GM23338 (cell line): ENCODE results near the gene BCAS3.

ENCODE experiments used
- EZH2 ChIP-seq: fragments of 200-600 bp; sonication (generic); IDR thresholded peaks from one replicate; pipeline ENCODE4 v1.8.0; 2017; ENCODE audit warnings: antibody characterized with exemption, mild to moderate bottlenecking, low read depth; ENCODE audit not compliant: unreplicated experiment
- JUNB ChIP-seq: IDR thresholded peaks from one replicate; pipeline ENCODE4 v1.6.1; 2016; ENCODE audit warnings: antibody characterized with exemption; ENCODE audit not compliant: unreplicated experiment
- ZNF331 ChIP-seq: fragments of 250-450 bp; sonication (Bioruptor Pico); IDR thresholded peaks from 2 replicates; pipeline ENCODE4 v1.5.0; 2020; ENCODE audit warnings: low read depth, mild to moderate bottlenecking, moderate library complexity
- TF ChIP-seq, protein P1 (sequence below), 2 experiments: fragments of 200-600 bp in 1 of 2; sonication (generic) in 1 of 2; conservative IDR thresholded peaks; 2 replicates each; pipeline versions ENCODE4 v1.5.1 to v1.6.1; 2016 to 2017; ENCODE audit warnings: antibody characterized with exemption in 2 of 2, low read depth in 2 of 2, mild to moderate bottlenecking in 2 of 2, moderate library complexity in 1 of 2
- TF ChIP-seq, protein P2 (sequence below): IDR thresholded peaks from one replicate; pipeline ENCODE4 v1.6.1; 2018; ENCODE audit warnings: antibody characterized with exemption; ENCODE audit not compliant: unreplicated experiment

DNA sequence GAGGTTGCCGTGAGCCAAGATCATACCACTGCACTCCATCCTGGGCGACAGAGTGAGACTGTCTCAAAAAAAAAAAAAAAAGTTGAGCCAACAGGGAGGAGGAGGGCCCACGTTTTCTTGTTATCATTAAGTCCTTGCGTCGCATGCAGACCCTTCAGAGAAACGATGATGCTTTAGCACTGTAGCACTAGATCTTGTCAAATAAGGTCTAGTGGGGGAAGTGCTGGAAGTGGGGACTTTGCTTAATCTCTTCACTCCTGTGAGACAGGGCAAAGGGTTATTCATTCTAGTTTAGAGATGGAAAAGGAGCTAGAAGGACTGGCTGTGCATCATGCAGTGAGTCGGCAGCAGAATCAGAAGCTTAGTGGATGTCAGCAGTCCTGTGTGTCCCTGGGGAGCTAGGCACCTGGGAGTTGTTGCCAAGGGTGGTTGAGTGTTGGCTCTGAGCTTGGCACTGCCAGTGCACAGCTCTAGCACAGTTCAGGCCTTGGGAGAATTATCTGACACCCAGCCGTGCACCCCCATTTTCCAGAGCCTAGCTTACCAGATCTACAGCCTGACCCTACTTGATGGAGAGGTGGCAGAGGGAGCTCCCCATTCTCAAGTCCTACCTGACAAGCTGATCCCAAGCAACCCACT, 688.5 kb downstream of the BCAS3 start:
- TF ChIP-seq, protein P1, sequence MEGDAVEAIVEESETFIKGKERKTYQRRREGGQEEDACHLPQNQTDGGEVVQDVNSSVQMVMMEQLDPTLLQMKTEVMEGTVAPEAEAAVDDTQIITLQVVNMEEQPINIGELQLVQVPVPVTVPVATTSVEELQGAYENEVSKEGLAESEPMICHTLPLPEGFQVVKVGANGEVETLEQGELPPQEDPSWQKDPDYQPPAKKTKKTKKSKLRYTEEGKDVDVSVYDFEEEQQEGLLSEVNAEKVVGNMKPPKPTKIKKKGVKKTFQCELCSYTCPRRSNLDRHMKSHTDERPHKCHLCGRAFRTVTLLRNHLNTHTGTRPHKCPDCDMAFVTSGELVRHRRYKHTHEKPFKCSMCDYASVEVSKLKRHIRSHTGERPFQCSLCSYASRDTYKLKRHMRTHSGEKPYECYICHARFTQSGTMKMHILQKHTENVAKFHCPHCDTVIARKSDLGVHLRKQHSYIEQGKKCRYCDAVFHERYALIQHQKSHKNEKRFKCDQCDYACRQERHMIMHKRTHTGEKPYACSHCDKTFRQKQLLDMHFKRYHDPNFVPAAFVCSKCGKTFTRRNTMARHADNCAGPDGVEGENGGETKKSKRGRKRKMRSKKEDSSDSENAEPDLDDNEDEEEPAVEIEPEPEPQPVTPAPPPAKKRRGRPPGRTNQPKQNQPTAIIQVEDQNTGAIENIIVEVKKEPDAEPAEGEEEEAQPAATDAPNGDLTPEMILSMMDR (conservative IDR thresholded peaks at IDR 0.05; ENCODE audit: low read depth in 2 of 2), result no peak
- TF ChIP-seq ZNF331 (CRISPR knock-in tag), result no peak
- TF ChIP-seq JUNB, result no peak
- TF ChIP-seq EZH2, result no peak
- TF ChIP-seq, protein P2, sequence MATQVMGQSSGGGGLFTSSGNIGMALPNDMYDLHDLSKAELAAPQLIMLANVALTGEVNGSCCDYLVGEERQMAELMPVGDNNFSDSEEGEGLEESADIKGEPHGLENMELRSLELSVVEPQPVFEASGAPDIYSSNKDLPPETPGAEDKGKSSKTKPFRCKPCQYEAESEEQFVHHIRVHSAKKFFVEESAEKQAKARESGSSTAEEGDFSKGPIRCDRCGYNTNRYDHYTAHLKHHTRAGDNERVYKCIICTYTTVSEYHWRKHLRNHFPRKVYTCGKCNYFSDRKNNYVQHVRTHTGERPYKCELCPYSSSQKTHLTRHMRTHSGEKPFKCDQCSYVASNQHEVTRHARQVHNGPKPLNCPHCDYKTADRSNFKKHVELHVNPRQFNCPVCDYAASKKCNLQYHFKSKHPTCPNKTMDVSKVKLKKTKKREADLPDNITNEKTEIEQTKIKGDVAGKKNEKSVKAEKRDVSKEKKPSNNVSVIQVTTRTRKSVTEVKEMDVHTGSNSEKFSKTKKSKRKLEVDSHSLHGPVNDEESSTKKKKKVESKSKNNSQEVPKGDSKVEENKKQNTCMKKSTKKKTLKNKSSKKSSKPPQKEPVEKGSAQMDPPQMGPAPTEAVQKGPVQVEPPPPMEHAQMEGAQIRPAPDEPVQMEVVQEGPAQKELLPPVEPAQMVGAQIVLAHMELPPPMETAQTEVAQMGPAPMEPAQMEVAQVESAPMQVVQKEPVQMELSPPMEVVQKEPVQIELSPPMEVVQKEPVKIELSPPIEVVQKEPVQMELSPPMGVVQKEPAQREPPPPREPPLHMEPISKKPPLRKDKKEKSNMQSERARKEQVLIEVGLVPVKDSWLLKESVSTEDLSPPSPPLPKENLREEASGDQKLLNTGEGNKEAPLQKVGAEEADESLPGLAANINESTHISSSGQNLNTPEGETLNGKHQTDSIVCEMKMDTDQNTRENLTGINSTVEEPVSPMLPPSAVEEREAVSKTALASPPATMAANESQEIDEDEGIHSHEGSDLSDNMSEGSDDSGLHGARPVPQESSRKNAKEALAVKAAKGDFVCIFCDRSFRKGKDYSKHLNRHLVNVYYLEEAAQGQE, result no peak
